GM12873 (cell line): Measurements from ENCODE around the gene CRHR1.

Source experiments
- TF ChIP-seq, protein P1 (sequence below): IDR thresholded peaks from 2 replicates; pipeline ENCODE4 v1.5.1; 2012; ENCODE audit warnings: low read depth, mild to moderate bottlenecking, moderate library complexity, low read length, control low read depth; ENCODE audit not compliant: insufficient read depth; ENCODE audit errors: missing control alignments

The CRHR1 gene

DNA sequence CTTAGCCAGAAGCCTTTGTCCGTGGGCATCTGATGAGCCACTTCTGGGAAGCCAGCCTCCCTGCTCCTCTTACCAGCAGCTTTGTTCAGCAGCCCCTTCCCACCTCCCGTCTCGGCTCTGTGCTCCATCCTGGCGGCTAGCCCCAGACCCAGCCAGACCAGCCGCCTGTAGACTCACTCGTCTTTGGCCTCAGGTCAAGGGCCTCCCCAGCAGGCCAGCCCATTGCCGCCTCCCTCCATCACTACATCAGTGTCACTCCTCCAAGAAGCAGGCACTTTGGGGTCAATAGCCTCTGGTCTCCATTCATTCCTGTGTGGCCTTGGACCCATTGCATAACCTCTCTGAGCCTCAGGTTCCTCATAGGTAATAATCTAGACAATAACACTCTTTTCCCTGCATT, 20.9 kb upstream of the CRHR1 start:
- TF ChIP-seq, protein P1, sequence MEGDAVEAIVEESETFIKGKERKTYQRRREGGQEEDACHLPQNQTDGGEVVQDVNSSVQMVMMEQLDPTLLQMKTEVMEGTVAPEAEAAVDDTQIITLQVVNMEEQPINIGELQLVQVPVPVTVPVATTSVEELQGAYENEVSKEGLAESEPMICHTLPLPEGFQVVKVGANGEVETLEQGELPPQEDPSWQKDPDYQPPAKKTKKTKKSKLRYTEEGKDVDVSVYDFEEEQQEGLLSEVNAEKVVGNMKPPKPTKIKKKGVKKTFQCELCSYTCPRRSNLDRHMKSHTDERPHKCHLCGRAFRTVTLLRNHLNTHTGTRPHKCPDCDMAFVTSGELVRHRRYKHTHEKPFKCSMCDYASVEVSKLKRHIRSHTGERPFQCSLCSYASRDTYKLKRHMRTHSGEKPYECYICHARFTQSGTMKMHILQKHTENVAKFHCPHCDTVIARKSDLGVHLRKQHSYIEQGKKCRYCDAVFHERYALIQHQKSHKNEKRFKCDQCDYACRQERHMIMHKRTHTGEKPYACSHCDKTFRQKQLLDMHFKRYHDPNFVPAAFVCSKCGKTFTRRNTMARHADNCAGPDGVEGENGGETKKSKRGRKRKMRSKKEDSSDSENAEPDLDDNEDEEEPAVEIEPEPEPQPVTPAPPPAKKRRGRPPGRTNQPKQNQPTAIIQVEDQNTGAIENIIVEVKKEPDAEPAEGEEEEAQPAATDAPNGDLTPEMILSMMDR: no peak

DNA sequence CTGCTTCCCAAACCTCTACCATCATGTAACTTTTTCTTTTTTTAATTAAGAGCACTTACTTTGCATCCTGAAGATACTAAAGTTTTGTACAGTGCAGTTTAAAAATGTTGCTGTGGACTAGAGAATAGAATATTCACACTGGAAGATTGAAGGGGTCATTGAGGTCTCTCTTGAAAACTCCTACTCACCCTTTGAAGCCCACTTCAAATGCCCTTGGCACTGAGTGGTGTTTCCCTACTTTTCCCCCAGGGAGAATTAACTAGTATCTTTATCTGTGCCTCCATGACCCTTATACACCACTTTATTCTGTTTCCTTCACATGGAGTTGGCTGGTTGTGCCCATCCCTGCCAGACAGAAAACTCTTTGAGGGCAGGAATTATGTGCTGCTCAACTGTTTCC, 19.6 kb upstream of the CRHR1 start:
- TF ChIP-seq, protein P1: no peak

DNA sequence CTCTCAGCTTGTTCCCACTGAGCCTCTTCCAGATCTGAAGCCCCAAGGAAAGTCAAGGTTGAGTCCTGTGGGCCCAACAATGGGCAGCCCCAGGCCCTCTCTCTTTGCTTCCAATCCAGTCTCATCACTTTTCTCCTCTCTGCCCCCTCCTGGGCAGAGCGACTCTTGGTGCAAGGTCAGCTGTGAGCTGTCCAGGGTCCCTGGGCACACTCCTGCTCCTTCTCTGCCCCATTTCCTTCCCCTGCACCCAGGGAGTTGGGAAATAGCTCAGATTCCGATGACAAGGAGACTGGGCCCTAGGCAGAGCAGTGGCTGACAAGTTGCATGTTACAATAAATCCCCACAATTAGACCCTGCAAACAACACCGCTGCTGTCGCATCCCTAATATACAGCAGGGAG, 16.1 kb upstream of the CRHR1 start:
- TF ChIP-seq, protein P1: no peak

DNA sequence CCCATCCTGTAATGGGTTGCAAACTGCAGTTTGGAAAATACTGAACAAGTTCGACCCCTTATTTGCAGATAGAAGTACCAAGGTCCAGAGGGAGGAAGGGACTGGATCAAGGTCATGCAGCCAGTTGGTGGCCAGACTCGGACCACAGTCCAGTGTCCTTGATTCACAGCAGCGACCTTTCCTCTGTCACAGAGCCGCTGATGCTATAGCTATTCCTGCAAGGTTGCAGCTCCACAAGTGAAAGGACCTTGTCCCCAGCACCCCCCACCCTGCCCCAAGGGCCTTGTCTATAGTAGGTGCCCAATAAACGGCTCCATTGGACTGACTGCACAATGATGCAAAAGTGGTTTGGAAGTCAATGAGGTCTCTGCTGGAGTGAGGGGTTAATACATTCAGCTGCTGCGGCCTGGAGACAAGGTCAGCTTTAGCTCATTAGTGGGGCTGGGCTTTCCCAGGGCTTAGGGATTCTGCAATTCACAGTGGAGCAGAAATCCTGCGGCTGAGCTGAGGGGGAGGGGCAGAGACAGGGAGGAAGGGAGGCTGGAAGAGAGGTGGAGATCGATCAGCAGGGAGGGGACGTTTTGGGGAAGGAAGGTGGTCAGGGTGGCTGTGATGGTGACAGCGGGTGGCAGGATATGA, 13.4 kb upstream of the CRHR1 start:
- TF ChIP-seq, protein P1: no peak

DNA sequence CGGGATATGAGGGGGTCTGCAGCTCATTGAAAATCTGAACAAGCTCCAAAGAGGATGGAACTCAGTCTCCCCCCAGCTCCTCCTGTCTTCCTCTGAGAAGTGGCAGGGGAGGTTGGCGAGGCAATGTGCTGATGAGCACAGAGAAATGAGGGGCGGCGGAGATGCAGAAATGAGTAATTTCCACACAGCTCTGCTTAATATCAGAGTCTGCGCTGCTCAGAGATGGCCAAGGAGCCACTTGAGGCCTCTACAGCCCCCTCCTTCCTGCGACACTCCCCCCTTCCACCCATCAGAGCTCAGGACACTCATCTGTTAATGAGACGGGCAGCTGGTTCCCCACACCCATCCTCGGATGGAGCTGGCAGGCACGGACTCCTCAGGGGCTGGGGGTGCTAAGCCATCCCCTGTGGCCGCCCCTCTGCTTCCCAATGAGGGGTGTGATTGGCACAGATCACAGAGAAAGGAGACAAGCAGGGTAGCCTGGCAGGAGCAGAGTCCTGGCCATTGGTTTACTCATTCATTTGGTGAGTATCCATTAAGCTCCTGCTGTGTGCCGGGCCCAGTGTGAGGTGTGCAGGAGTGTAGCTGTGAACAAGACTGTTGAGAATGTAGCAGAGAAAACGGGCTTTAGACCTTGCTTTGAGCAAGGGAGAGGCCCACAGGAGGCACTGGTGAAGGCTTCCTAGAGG, 12.7 kb upstream of the CRHR1 start:
- TF ChIP-seq, protein P1: no peak

DNA sequence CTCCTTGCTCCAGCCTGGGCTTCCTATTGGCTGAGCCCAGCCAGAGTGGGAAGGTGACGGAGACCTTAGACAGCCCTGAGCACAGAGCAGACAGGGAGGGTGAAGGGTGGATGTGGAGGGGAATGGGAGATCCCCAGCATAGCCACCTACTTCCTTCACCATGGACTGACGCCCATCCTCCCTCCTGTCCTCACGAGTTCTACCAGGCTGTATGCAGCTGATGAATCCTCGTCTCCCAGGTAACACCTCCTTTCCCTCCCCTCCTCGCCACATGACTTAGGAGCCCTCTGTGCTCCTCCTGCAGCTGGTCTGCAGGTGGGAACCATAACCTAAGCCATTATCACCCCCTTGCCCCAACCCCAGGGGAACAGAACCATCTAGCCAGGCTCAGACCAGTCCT, 9.0 kb upstream of the CRHR1 start:
- TF ChIP-seq, protein P1: no peak

DNA sequence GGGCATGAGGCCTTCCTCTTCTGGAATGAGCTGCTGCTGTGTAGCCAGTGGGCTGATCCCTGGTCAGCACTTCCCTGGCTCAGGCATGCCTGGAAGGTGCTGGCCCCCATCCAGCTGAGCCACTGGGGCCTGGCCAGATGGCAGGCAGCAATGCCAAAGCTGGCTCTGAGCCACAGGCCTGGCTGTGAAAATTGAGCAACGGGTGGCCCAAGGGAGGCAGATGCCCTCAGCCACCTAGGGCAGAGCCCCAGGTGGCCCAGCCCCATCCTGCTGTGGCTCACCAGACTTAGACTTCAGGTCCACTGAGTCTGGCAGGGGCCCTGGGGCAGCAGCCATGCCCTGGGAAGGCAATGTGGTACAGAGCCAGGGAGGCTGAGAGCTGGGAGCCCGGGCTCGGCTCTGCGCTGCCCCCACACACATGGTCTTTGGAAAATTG, 8.5 kb upstream of the CRHR1 start:
- TF ChIP-seq, protein P1: no peak
